ENCODE data around the gene HOXC13.

DNA sequence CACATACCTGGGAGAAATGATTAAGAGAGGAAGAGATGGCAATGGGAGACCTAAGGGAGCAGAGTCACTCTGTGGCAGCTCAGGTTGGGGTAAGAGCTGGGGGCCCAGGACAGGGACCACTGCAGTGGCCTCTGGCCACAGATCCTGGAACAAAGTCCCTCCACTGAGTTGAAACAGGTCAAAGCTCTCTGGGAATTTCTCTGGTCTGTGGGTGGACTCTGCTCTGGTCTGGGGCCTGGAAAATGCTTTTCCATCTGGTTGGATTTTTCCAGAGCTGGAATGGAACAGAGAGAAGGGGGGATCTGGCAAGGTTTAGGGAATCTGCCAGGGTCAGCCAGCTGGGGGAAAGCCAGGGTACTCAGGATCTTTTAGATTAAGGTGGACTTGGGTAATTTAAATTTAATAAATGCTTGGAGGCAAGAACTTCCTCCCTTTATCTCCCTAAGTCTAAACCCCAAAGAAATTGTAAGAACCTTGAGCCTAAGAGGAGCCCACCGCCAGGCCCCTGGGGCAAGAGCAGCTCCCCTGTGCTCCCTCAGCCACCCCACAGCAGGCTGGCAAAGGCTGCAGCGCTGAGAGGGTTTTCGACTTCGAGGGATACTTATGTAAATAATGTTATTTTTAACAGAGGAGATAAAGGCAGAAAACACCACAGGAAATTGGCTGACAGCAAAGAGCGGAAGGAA lies 50.1 kb downstream of the HOXC13 start:
- no peak for TF ChIP-seq POLR2A (IDR thresholded peaks at IDR 0.05)
- TF ChIP-seq, protein P1, sequence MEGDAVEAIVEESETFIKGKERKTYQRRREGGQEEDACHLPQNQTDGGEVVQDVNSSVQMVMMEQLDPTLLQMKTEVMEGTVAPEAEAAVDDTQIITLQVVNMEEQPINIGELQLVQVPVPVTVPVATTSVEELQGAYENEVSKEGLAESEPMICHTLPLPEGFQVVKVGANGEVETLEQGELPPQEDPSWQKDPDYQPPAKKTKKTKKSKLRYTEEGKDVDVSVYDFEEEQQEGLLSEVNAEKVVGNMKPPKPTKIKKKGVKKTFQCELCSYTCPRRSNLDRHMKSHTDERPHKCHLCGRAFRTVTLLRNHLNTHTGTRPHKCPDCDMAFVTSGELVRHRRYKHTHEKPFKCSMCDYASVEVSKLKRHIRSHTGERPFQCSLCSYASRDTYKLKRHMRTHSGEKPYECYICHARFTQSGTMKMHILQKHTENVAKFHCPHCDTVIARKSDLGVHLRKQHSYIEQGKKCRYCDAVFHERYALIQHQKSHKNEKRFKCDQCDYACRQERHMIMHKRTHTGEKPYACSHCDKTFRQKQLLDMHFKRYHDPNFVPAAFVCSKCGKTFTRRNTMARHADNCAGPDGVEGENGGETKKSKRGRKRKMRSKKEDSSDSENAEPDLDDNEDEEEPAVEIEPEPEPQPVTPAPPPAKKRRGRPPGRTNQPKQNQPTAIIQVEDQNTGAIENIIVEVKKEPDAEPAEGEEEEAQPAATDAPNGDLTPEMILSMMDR (IDR thresholded peaks at IDR 0.05): no peak

Measured in gastroesophageal sphincter (tissue), 3 donors.